Tibial nerve (tissue), 4 donors: ENCODE data around the gene DOCK9.

ENCODE experiments used
- CTCF ChIP-seq, 5 experiments: fragments of 200-600 bp in 3 of 5; fragments of 450-650 bp in 2 of 5; sonication (generic) in 3 of 5; IDR thresholded peaks; one replicate each; pipeline ENCODE4 v1.5.1; 2016 to 2019; ENCODE audit warnings: antibody characterized with exemption in 5 of 5, mild to moderate bottlenecking in 3 of 5, moderate library complexity in 2 of 5
- EP300 ChIP-seq, 2 donors: sonication (generic); formaldehyde crosslinking; IDR thresholded peaks; one replicate each; pipeline ENCODE4 v1.6.1; 2017; ENCODE audit warnings: antibody characterized with exemption in 2 of 2, mild to moderate bottlenecking in 1 of 2
- POLR2A ChIP-seq, 2 donors: fragments of 450-650 bp; IDR thresholded peaks; one replicate each; pipeline ENCODE4 v1.6.1; 2017; ENCODE audit warnings: antibody characterized with exemption in 2 of 2, mild to moderate bottlenecking in 2 of 2, moderate library complexity in 2 of 2

DNA sequence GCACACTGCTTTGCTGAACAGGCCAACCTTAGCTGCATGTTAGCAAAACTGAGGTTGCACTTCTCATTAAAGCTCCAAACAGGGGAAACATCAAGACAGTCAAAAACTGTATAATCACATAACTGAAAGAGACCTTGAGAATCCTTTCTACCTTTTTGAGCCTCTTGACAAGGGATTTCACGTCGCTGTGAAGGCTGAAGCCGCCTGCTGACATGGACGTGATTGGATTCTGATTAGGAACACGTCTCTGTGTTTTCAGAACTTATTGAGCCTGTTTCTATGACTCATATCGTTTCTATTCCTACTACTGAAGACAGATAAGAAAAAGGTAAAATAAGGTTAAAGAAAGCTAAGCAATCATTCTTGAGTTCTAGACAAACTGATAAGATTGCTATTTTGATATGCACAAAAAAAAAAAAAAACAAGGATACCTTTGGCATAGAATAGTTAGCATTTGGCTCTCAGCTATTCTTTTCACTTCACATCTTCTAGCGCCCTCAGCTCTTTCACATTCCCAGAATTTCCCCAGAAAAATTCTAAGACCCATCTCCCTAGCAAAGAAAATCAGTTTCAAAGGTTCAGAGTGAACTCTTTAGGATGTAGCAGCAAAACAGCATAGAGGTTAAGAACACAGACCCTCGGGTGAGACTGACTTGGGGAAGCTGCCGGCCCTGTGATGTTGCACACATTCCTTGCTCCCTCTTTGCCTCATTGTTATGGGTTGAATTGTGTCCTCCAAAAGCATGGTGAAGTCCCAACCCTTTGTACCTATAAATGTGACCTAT, 81.6 kb downstream of the DOCK9 start:
- TF ChIP-seq POLR2A (IDR thresholded peaks at IDR 0.05), result no peak
- no peak for TF ChIP-seq CTCF (IDR thresholded peaks at IDR 0.05)
- no peak for TF ChIP-seq EP300 (IDR thresholded peaks at IDR 0.05)
